H9 (cell line): Measurements from ENCODE around the gene PPTC7. TPM values are rescaled to one million over a fixed set of nuclear protein-coding genes. Genes with fewer than 3 reads are reported as not detected.

Experiments used
- DNase-seq: peaks from one replicate; pipeline ENCODE4 v3.0.0-alpha.2; 2017
- H2AFZ ChIP-seq: one replicate; pipeline ENCODE4 v1.6.1; 2013; ENCODE audit warnings: mild to moderate bottlenecking, low read length, control low read depth, moderate library complexity
- H2AK5ac ChIP-seq: 2 replicates; pipeline ENCODE4 v1.6.1; 2013; ENCODE audit warnings: low read length, control low read depth, mixed read lengths; ENCODE audit not compliant: insufficient read length
- H2BK120ac ChIP-seq: one replicate; pipeline ENCODE4 v1.6.1; 2013; ENCODE audit warnings: low read depth, mild to moderate bottlenecking, low read length, control low read depth, inconsistent platforms; ENCODE audit not compliant: poor library complexity, severe bottlenecking
- H2BK12ac ChIP-seq: 2 replicates; pipeline ENCODE4 v1.6.1; 2013; ENCODE audit warnings: low read length, control low read depth, mixed read lengths, low read depth; ENCODE audit not compliant: insufficient read length
- H2BK15ac ChIP-seq: 2 replicates; pipeline ENCODE4 v1.6.1; 2013; ENCODE audit warnings: low read depth, low read length, control low read depth
- H2BK20ac ChIP-seq: one replicate; pipeline ENCODE4 v1.6.1; 2013; ENCODE audit warnings: low read depth, mild to moderate bottlenecking, low read length, control low read depth, inconsistent platforms; ENCODE audit not compliant: poor library complexity, severe bottlenecking
- H2BK5ac ChIP-seq: 2 replicates; pipeline ENCODE4 v1.6.1; 2013; ENCODE audit warnings: low read length, control low read depth, mixed read lengths; ENCODE audit not compliant: insufficient read length
- H3K14ac ChIP-seq: 2 replicates; pipeline ENCODE4 v1.6.1; 2013; ENCODE audit warnings: low read length, control low read depth; ENCODE audit not compliant: insufficient read depth
- H3K18ac ChIP-seq: 2 replicates; pipeline ENCODE4 v1.6.1; 2013; ENCODE audit warnings: low read depth, mild to moderate bottlenecking, mixed read lengths, low read length, control low read depth; ENCODE audit not compliant: insufficient read length
- H3K23ac ChIP-seq: 2 replicates; pipeline ENCODE4 v1.6.1; 2013; ENCODE audit warnings: low read length, control low read depth, mixed read lengths, low read depth; ENCODE audit not compliant: insufficient read length
- H3K23me2 ChIP-seq: 2 replicates; pipeline ENCODE4 v1.6.1; 2013; ENCODE audit warnings: low read depth, mild to moderate bottlenecking, mixed read lengths, low read length, control low read depth; ENCODE audit not compliant: insufficient read length, poor library complexity, severe bottlenecking
- H3K27ac ChIP-seq: 2 replicates; pipeline ENCODE4 v1.5.1; 2013; ENCODE audit warnings: low read length, control low read depth, mixed read lengths, low read depth; ENCODE audit not compliant: insufficient read length
- H3K27me3 ChIP-seq: 2 replicates; pipeline ENCODE4 v1.6.1; 2013; ENCODE audit warnings: low read length, control low read depth, inconsistent platforms; ENCODE audit not compliant: insufficient read depth
- H3K4ac ChIP-seq: 2 replicates; pipeline ENCODE4 v1.6.1; 2013; ENCODE audit warnings: low read depth, mild to moderate bottlenecking, control low read depth, inconsistent platforms, low read length, moderate library complexity
- H3K4me1 ChIP-seq: 2 replicates; pipeline ENCODE4 v1.6.1; 2013; ENCODE audit warnings: low read length, control low read depth, inconsistent platforms; ENCODE audit not compliant: insufficient read depth
- H3K4me2 ChIP-seq: 2 replicates; pipeline ENCODE4 v1.6.1; 2013; ENCODE audit warnings: low read length, control low read depth, mixed read lengths; ENCODE audit not compliant: insufficient read length, insufficient read depth
- H3K56ac ChIP-seq: 2 replicates; pipeline ENCODE4 v1.6.1; 2013; ENCODE audit warnings: low read depth, mild to moderate bottlenecking, mixed read lengths, low read length, control low read depth; ENCODE audit not compliant: insufficient read length
- H3K79me1 ChIP-seq: 2 replicates; pipeline ENCODE4 v1.6.1; 2013; ENCODE audit warnings: low read depth, mild to moderate bottlenecking, moderate library complexity, low read length, control low read depth, inconsistent platforms; ENCODE audit not compliant: insufficient read depth, poor library complexity, severe bottlenecking
- H3K79me2 ChIP-seq: 2 replicates; pipeline ENCODE4 v1.6.1; 2013; ENCODE audit warnings: low read length, control low read depth, inconsistent platforms; ENCODE audit not compliant: insufficient read depth
- H3K9ac ChIP-seq: 2 replicates; pipeline ENCODE4 v1.6.1; 2013; ENCODE audit warnings: low read length, control low read depth, mixed read lengths; ENCODE audit not compliant: insufficient read length; ENCODE audit errors: extremely low read depth
- H3K9me3 ChIP-seq: one replicate; pipeline ENCODE4 v1.6.1; 2013; ENCODE audit warnings: low read depth, low read length, inconsistent platforms; ENCODE audit not compliant: control insufficient read depth
- H3T11ph ChIP-seq: one replicate; pipeline ENCODE4 v1.6.1; 2013; ENCODE audit warnings: mild to moderate bottlenecking, low read length, control low read depth, inconsistent platforms
- H4K20me1 ChIP-seq: one replicate; pipeline ENCODE4 v1.6.1; 2013; ENCODE audit not compliant: control insufficient read depth, insufficient read length, insufficient read depth
- H4K5ac ChIP-seq: 2 replicates; pipeline ENCODE4 v1.6.1; 2013; ENCODE audit warnings: low read depth, mild to moderate bottlenecking, mixed read lengths, low read length, control low read depth; ENCODE audit not compliant: insufficient read length
- H4K8ac ChIP-seq: replicated peaks from 2 replicates; pipeline ENCODE4 v1.6.1; 2013; ENCODE audit warnings: low read length, control low read depth, mixed read lengths, low read depth; ENCODE audit not compliant: insufficient read length
- H4K91ac ChIP-seq: 2 replicates; pipeline ENCODE4 v1.6.1; 2013; ENCODE audit warnings: low read depth, mild to moderate bottlenecking, moderate library complexity, mixed read lengths, low read length, control low read depth; ENCODE audit not compliant: insufficient read length
- H3K27ac Mint-ChIP-seq, 3 experiments: 2 replicates in 2 of 3; 3 replicates in 1 of 3; pipeline ENCODE4 v1.8.0; 2020 to 2021; ENCODE audit warnings: mixed read lengths in 3 of 3, mild to moderate bottlenecking in 1 of 3, moderate library complexity in 1 of 3
- H3K27me3 Mint-ChIP-seq: 2 replicates; pipeline ENCODE4 v1.8.0; 2021; ENCODE audit warnings: low read depth, mild to moderate bottlenecking, moderate library complexity, mixed read lengths
- H3K36me3 Mint-ChIP-seq, 3 experiments: 2 replicates in 2 of 3; 3 replicates in 1 of 3; pipeline ENCODE4 v1.8.0; 2020 to 2021; ENCODE audit warnings: low read depth in 3 of 3, mixed read lengths in 3 of 3; ENCODE audit not compliant: insufficient read depth in 1 of 3
- H3K4me1 Mint-ChIP-seq, 2 experiments: 2 replicates each; pipeline ENCODE4 v1.8.0; 2020; ENCODE audit warnings: mixed read lengths in 2 of 2
- H3K4me3 Mint-ChIP-seq, 2 experiments: 2 replicates in 1 of 2; 3 replicates in 1 of 2; pipeline ENCODE4 v1.8.0; 2020 to 2021; ENCODE audit warnings: mild to moderate bottlenecking in 2 of 2, mixed read lengths in 2 of 2, moderate library complexity in 1 of 2
- H3K9me3 Mint-ChIP-seq, 2 experiments: 2 replicates in 1 of 2; 3 replicates in 1 of 2; pipeline ENCODE4 v1.8.0; 2020; ENCODE audit warnings: mild to moderate bottlenecking in 2 of 2, mixed read lengths in 2 of 2, moderate library complexity in 1 of 2
- CTCF ChIP-seq: fragments of 200-600 bp; sonication (generic); conservative IDR thresholded peaks from 3 replicates; pipeline ENCODE4 v1.8.0; 2021; ENCODE audit warnings: antibody characterized with exemption, mild to moderate bottlenecking
- WGBS: extraction: QIAGEN DNeasy Blood & Tissue Kit; methylation state at CpG from one replicate; pipeline ENCODE4 v1.1.7; 2013; ENCODE audit warnings: missing lambda C conversion rate, low lambda C conversion rate, mixed read lengths; ENCODE audit not compliant: insufficient read length; ENCODE audit errors: extremely low coverage; 5-methylcytosine and 5-hydroxymethylcytosine counted together
- total RNA-seq: library from RNA; stranded (reverse); gene quantifications from 2 replicates; pipeline ENCODE4 v1.2.1, GENCODE V29; 2021

The PPTC7 gene
- total RNA-seq, 1 experiment from 2014 or later: 15.8 TPM

GRCh38 chr12:110548678-110549077, 34.4 kb downstream of the PPTC7 start:
- no peak overlapping the region for H2BK5ac ChIP-seq
- WGBS: no CpG with 5 or more reads among the region's 7 CpGs
- no peak overlapping the region for H2BK12ac ChIP-seq

More at GRCh38 chr12:110548678-110549077, 34.4 kb downstream of the PPTC7 start:
- 0 out of 2 replicates have a peak, but pooled peaks cover 2% of the 10 kb centered on the region for H3K79me2 ChIP-seq
- no peaks in the 10 kb centered on the region for H3K9me3 Mint-ChIP-seq
- no peak for DNase-seq
- H3K14ac ChIP-seq: no peak overlapping the region
- no peak overlapping the region for H2AK5ac ChIP-seq
- H2BK15ac ChIP-seq: no peak overlapping the region
- no peaks in the 10 kb centered on the region for H3K27me3 ChIP-seq
- peaks cover 3 to 8% of the 10 kb centered on the region in 2 experiments; a peak in 1 of 4 replicates for H3K4me1 Mint-ChIP-seq
- H3K36me3 Mint-ChIP-seq: peaks cover 8 to 28% (median 26%) of the 10 kb centered on the region in 3 experiments
- no peaks in the 10 kb centered on the region for H3K27me3 Mint-ChIP-seq
- H3K9me3 ChIP-seq: no peaks in the 10 kb centered on the region
- no peak for TF ChIP-seq CTCF
- no peak overlapping the region for H4K5ac ChIP-seq
- no peak overlapping the region for H2AFZ ChIP-seq
- no peak overlapping the region for H4K8ac ChIP-seq
- H3K27ac Mint-ChIP-seq: peak overlapping the region in 2 of 3 experiments; percentile 0 to 5; a peak in 3 of 7 replicates
- H4K20me1 ChIP-seq: no peaks in the 10 kb centered on the region
- H3K56ac ChIP-seq: no peak overlapping the region
- H3T11ph ChIP-seq: no peak overlapping the region
- H3K27ac ChIP-seq: no peak overlapping the region
- H2BK20ac ChIP-seq: no peak overlapping the region
- no peak overlapping the region for H4K91ac ChIP-seq
- H3K4me2 ChIP-seq: no peak overlapping the region
- no peak overlapping the region for H3K4ac ChIP-seq
- no peak overlapping the region for H3K4me3 Mint-ChIP-seq
- H2BK120ac ChIP-seq: no peak overlapping the region
- no peak overlapping the region for H3K23ac ChIP-seq
- H3K79me1 ChIP-seq: no peaks in the 10 kb centered on the region
- H3K18ac ChIP-seq: no peak overlapping the region
- no peak overlapping the region for H3K9ac ChIP-seq
- no peaks in the 10 kb centered on the region for H3K4me1 ChIP-seq
- no peaks in the 10 kb centered on the region for H3K23me2 ChIP-seq
